ENCODE results near the gene NPL. TPM values are rescaled to one million over a fixed set of nuclear protein-coding genes. Genes with fewer than 3 reads are reported as not detected.

NPL gene
- polyA plus RNA-seq, 1 donor from 2014 or later: 1.2 TPM

GRCh38 chr1:182875889-182876288 is 86.3 kb downstream of the NPL start:
- no peaks in the 10 kb centered on the region for H3K9me2 ChIP-seq (ENCODE audit: insufficient read depth, low read length)
- H3K27me3 ChIP-seq (ENCODE audit: insufficient read depth, low read depth, low read length): no peaks in the 10 kb centered on the region
- H3K27ac ChIP-seq (ENCODE audit: low read length): no peak overlapping the region
- H3K4me2 ChIP-seq (ENCODE audit: low read length): no peak overlapping the region
- H3K9me3 ChIP-seq (ENCODE audit: low read length): no peaks in the 10 kb centered on the region
- H3F3A ChIP-seq (ENCODE audit: insufficient read depth, low read length, poor library complexity, severe bottlenecking): no peaks in the 10 kb centered on the region
- no peaks in the 10 kb centered on the region for H3K79me2 ChIP-seq (replicated peaks; ENCODE audit: insufficient read depth, low read length)
- H4K20me1 ChIP-seq (ENCODE audit: insufficient read depth): no peaks in the 10 kb centered on the region
- H2AFZ ChIP-seq (ENCODE audit: low read depth, low read length): no peak overlapping the region
- H3K36me3 ChIP-seq (ENCODE audit: insufficient read depth, low read length): peaks cover 47% of the 10 kb centered on the region
- H3K9ac ChIP-seq (ENCODE audit: low read length): no peak overlapping the region
- TF ChIP-seq SMC3 (conservative IDR thresholded peaks at IDR 0.05; ENCODE audit: poor library complexity) (no peak), EZH2 (IDR thresholded peaks at IDR 0.05; ENCODE audit: borderline replicate concordance, insufficient read depth, low read length, poor library complexity, severe bottlenecking) (no peak), MXI1 (conservative IDR thresholded peaks at IDR 0.05; ENCODE audit: poor library complexity, severe bottlenecking) (no peak), RAD21 (conservative IDR thresholded peaks at IDR 0.05) (no peak), EP300 (conservative IDR thresholded peaks at IDR 0.05; ENCODE audit: poor library complexity, severe bottlenecking) (no peak), TAF1 (IDR thresholded peaks at IDR 0.05; ENCODE audit: low read depth) (no peak), POLR2AphosphoS5 (IDR thresholded peaks at IDR 0.05) (no peak)
- TF ChIP-seq, protein P1, sequence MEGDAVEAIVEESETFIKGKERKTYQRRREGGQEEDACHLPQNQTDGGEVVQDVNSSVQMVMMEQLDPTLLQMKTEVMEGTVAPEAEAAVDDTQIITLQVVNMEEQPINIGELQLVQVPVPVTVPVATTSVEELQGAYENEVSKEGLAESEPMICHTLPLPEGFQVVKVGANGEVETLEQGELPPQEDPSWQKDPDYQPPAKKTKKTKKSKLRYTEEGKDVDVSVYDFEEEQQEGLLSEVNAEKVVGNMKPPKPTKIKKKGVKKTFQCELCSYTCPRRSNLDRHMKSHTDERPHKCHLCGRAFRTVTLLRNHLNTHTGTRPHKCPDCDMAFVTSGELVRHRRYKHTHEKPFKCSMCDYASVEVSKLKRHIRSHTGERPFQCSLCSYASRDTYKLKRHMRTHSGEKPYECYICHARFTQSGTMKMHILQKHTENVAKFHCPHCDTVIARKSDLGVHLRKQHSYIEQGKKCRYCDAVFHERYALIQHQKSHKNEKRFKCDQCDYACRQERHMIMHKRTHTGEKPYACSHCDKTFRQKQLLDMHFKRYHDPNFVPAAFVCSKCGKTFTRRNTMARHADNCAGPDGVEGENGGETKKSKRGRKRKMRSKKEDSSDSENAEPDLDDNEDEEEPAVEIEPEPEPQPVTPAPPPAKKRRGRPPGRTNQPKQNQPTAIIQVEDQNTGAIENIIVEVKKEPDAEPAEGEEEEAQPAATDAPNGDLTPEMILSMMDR (IDR thresholded peaks at IDR 0.05; ENCODE audit: poor library complexity, severe bottlenecking): no peak
- TF ChIP-seq, protein P2, sequence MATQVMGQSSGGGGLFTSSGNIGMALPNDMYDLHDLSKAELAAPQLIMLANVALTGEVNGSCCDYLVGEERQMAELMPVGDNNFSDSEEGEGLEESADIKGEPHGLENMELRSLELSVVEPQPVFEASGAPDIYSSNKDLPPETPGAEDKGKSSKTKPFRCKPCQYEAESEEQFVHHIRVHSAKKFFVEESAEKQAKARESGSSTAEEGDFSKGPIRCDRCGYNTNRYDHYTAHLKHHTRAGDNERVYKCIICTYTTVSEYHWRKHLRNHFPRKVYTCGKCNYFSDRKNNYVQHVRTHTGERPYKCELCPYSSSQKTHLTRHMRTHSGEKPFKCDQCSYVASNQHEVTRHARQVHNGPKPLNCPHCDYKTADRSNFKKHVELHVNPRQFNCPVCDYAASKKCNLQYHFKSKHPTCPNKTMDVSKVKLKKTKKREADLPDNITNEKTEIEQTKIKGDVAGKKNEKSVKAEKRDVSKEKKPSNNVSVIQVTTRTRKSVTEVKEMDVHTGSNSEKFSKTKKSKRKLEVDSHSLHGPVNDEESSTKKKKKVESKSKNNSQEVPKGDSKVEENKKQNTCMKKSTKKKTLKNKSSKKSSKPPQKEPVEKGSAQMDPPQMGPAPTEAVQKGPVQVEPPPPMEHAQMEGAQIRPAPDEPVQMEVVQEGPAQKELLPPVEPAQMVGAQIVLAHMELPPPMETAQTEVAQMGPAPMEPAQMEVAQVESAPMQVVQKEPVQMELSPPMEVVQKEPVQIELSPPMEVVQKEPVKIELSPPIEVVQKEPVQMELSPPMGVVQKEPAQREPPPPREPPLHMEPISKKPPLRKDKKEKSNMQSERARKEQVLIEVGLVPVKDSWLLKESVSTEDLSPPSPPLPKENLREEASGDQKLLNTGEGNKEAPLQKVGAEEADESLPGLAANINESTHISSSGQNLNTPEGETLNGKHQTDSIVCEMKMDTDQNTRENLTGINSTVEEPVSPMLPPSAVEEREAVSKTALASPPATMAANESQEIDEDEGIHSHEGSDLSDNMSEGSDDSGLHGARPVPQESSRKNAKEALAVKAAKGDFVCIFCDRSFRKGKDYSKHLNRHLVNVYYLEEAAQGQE (IDR thresholded peaks at IDR 0.05; ENCODE audit: borderline replicate concordance): no peak
- no peak overlapping the region for H3K4me3 ChIP-seq (ENCODE audit: low read length)

DNA sequence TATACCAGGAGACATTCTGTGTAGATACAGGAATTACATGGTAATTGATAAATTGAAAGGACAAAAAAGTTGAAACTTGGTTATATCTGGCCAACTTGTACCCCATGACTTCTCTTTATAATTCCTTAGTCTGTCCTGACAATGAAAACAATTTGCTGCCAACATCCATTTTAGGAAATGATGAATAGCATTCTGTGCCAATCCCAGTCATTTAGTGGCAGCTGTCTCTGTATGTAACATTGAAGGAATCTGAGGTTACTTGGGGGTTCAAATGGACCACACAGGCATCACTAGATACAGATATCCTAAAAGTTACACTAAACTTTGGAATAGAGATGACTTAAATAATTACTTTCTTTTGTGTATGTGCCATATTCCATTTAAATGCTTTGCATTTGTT is 87.8 kb downstream of the NPL start:
- Histone ChIP-seq H3K4me3 (ENCODE audit: low read length) (no peak overlapping the region), H3K9me2 (ENCODE audit: insufficient read depth, low read length) (no peaks in the 10 kb centered on the region), H3K27me3 (ENCODE audit: insufficient read depth, low read depth, low read length) (no peaks in the 10 kb centered on the region), H4K20me1 (ENCODE audit: insufficient read depth) (no peaks in the 10 kb centered on the region), H3K79me2 (replicated peaks; ENCODE audit: insufficient read depth, low read length) (no peaks in the 10 kb centered on the region), H3K27ac (ENCODE audit: low read length) (no peak overlapping the region), H3K9me3 (ENCODE audit: low read length) (no peaks in the 10 kb centered on the region), H3K36me3 (ENCODE audit: insufficient read depth, low read length) (peaks cover 44% of the 10 kb centered on the region), H2AFZ (ENCODE audit: low read depth, low read length) (no peak overlapping the region), H3F3A (ENCODE audit: insufficient read depth, low read length, poor library complexity, severe bottlenecking) (no peaks in the 10 kb centered on the region), H3K4me2 (ENCODE audit: low read length) (no peak overlapping the region), H3K9ac (ENCODE audit: low read length) (no peak overlapping the region)
- TF ChIP-seq SMC3 (conservative IDR thresholded peaks at IDR 0.05; ENCODE audit: poor library complexity): no peak

- H3K36me3 ChIP-seq (ENCODE audit: insufficient read depth, low read length): peaks cover 43% of the 10 kb centered on the region
- H3K4me2 ChIP-seq (ENCODE audit: low read length): no peak overlapping the region
Measured at GRCh38 chr1:182877842-182878241, 88.3 kb downstream of the NPL start.

More at GRCh38 chr1:182877842-182878241, 88.3 kb downstream of the NPL start:
- no peak for TF ChIP-seq EZH2 (IDR thresholded peaks at IDR 0.05; ENCODE audit: borderline replicate concordance, insufficient read depth, low read length, poor library complexity, severe bottlenecking)
- no peak for TF ChIP-seq EP300 (conservative IDR thresholded peaks at IDR 0.05; ENCODE audit: poor library complexity, severe bottlenecking)
- no peak for TF ChIP-seq RAD21 (conservative IDR thresholded peaks at IDR 0.05)
- no peaks in the 10 kb centered on the region for H3K9me3 ChIP-seq (ENCODE audit: low read length)
- H3K79me2 ChIP-seq (replicated peaks; ENCODE audit: insufficient read depth, low read length): no peaks in the 10 kb centered on the region
- H3K9ac ChIP-seq (ENCODE audit: low read length): no peak overlapping the region
- H3F3A ChIP-seq (ENCODE audit: insufficient read depth, low read length, poor library complexity, severe bottlenecking): no peaks in the 10 kb centered on the region
- no peak overlapping the region for H3K4me3 ChIP-seq (ENCODE audit: low read length)
- no peak overlapping the region for H3K27ac ChIP-seq (ENCODE audit: low read length)
- H3K27me3 ChIP-seq (ENCODE audit: insufficient read depth, low read depth, low read length): no peaks in the 10 kb centered on the region
- no peak overlapping the region for H2AFZ ChIP-seq (ENCODE audit: low read depth, low read length)
- H3K9me2 ChIP-seq (ENCODE audit: insufficient read depth, low read length): no peaks in the 10 kb centered on the region
- no peaks in the 10 kb centered on the region for H4K20me1 ChIP-seq (ENCODE audit: insufficient read depth)

Other genes with a start within 250 kb of the NPL start
- gene RNASEL, start 200.5 kb upstream of the NPL start, polyA plus RNA-seq: 0.47 and 0.76 TPM in 2 replicates
- gene RGS16, start 185.4 kb upstream of the NPL start, polyA plus RNA-seq: 1.1 and 2.3 TPM in 2 replicates
- gene RGS8, start 105.2 kb upstream of the NPL start, polyA plus RNA-seq: 2.9 and 8.3 TPM in 2 replicates
- gene DHX9, start 49.6 kb downstream of the NPL start, polyA plus RNA-seq: 193 and 236 TPM in 2 replicates
- not detected in 2 replicates for gene SHCBP1L, start 163.4 kb downstream of the NPL start, polyA plus RNA-seq
- gene LAMC1, start 233.6 kb downstream of the NPL start, polyA plus RNA-seq: 4.2 TPM in 2 replicates